GM12865 (cell line): ENCODE measurements around the gene MFN2.

ENCODE experiments used
- DNase-seq: peaks from one replicate; pipeline ENCODE4 v3.0.0; 2010; ENCODE audit warnings: low read depth
- H3K4me3 ChIP-seq: 2 replicates; pipeline ENCODE4 v1.5.1; 2011; ENCODE audit warnings: mild to moderate bottlenecking, low read depth, low read length, control low read depth
- CTCF ChIP-seq: IDR thresholded peaks from 2 replicates; pipeline ENCODE4 v1.5.1; 2011; ENCODE audit warnings: low read length, control low read depth, low read depth, inconsistent platforms; ENCODE audit not compliant: insufficient read depth; ENCODE audit errors: missing control alignments

Gene MFN2

GRCh38 chr1:11984576-11984975, 4.3 kb downstream of the MFN2 start:
- DNase-seq, result no peak
- no peak overlapping the region for H3K4me3 ChIP-seq
- TF ChIP-seq CTCF, result no peak

GRCh38 chr1:11985171-11985570, 4.9 kb downstream of the MFN2 start:
- no peak for TF ChIP-seq CTCF

GRCh38 chr1:11985851-11986250, 5.6 kb downstream of the MFN2 start:
- no peak overlapping the region for H3K4me3 ChIP-seq
- no peak for DNase-seq
- no peak for TF ChIP-seq CTCF

More at GRCh38 chr1:11985171-11985570, 4.9 kb downstream of the MFN2 start:
- DNase-seq, result no peak
- H3K4me3 ChIP-seq, result no peak overlapping the region

DNA sequence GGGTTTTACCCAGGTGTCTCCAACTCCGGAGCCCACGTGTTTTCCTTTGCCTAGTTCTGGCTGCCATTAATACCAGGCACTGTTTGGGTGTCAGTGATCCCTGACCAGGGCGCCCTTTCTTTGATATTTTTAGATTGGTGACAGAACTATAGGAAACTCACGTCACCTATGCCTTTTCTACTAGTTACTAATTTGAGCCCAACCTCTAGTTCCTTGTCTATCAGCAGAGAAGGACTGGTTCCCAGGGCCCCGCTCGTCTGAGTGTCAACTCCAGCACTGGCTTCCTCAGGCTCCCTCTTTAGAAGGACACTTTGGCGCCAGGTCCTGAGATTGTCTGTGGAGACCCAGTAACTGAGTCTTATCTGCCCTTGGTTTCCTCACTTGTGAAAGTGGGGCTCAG, 9.4 kb downstream of the MFN2 start:
- TF ChIP-seq CTCF, result no peak
- no peak for DNase-seq
- H3K4me3 ChIP-seq, result no peak overlapping the region

- no peak for DNase-seq
- no peak for TF ChIP-seq CTCF
Measured at GRCh38 chr1:11990303-11991032, 10.2 kb downstream of the MFN2 start.

GRCh38 chr1:11991969-11992676, 11.9 kb downstream of the MFN2 start:
- H3K4me3 ChIP-seq, result no peak overlapping the region
- no peak for DNase-seq
- TF ChIP-seq CTCF, result no peak

More at GRCh38 chr1:11990303-11991032, 10.2 kb downstream of the MFN2 start:
- H3K4me3 ChIP-seq, result no peak overlapping the region
